ENCODE measurements around the gene RPL13.

DNA sequence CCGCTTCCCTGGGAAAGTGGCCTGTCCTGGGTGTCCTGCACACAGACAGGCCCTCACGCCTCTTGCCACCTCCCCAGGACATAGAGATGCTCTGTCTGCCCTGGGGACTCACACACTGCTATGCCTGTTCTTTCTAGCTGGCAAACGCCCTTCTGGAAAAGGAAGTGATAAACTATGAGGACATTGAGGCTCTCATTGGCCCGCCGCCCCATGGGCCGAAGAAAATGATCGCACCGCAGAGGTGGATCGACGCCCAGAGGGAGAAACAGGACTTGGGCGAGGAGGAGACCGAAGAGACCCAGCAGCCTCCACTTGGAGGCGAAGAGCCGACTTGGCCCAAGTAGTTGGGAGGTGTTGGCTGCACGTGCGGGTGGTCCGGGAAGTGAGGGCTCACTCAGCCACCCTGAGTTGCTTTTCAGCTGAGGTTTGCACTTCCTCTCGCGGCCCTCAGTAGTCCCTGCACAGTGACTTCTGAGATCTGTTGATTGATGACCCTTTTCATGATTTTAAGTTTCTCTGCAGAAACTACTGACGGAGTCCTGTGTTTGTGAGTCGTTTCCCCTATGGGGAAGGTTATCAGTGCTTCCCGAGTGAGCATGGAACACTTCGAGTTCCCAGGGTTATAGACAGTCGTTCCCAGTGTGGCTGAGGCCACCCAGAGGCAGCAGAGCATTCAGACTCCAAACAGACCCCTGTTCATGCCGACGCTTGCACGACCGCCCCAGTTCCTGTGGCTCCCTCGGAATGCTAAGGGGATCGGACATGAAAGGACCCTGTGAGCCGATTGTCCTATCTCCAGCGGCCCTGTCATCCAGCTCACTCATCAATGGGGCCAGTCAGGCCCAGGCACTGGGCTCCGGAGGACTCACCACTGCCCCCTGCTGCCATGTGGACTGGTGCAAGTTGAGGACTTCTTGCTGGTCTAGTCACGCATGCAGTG is 3.5 kb upstream of the RPL13 start:
- TF ChIP-seq, protein P1, sequence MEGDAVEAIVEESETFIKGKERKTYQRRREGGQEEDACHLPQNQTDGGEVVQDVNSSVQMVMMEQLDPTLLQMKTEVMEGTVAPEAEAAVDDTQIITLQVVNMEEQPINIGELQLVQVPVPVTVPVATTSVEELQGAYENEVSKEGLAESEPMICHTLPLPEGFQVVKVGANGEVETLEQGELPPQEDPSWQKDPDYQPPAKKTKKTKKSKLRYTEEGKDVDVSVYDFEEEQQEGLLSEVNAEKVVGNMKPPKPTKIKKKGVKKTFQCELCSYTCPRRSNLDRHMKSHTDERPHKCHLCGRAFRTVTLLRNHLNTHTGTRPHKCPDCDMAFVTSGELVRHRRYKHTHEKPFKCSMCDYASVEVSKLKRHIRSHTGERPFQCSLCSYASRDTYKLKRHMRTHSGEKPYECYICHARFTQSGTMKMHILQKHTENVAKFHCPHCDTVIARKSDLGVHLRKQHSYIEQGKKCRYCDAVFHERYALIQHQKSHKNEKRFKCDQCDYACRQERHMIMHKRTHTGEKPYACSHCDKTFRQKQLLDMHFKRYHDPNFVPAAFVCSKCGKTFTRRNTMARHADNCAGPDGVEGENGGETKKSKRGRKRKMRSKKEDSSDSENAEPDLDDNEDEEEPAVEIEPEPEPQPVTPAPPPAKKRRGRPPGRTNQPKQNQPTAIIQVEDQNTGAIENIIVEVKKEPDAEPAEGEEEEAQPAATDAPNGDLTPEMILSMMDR (IDR thresholded peaks at IDR 0.05) = peak; percentile 44 to 60 (median 58)
- no peak for TF ChIP-seq POLR2A (IDR thresholded peaks at IDR 0.05)

All from uterus (tissue), 2 donors.